Hepatocyte (in vitro differentiated cells): Measurements from ENCODE around the gene ATP6V1B1. TPM values are rescaled to one million over a fixed set of nuclear protein-coding genes. Genes with fewer than 3 reads are reported as not detected.

ENCODE experiments used
- DNase-seq: peaks from one replicate; pipeline ENCODE4 v3.0.0-alpha.2; 2016; ENCODE audit warnings: low spot score
- H2AFZ ChIP-seq: fragments of 200-600 bp; sonication (generic); 2 replicates; pipeline ENCODE4 v1.6.0; 2016; ENCODE audit warnings: antibody characterized with exemption, mild to moderate bottlenecking
- H3K27ac ChIP-seq: fragments of 200-600 bp; sonication (generic); 2 replicates; pipeline ENCODE4 v1.5.1; 2016; ENCODE audit warnings: mild to moderate bottlenecking
- H3K27me3 ChIP-seq: fragments of 200-600 bp; sonication (generic); 2 replicates; pipeline ENCODE4 v1.6.1; 2016
- H3K36me3 ChIP-seq: fragments of 200-600 bp; sonication (generic); replicated peaks from 2 replicates; pipeline ENCODE4 v1.5.1; 2016; ENCODE audit warnings: low read depth; ENCODE audit not compliant: insufficient read depth
- H3K4me1 ChIP-seq: fragments of 200-600 bp; sonication (generic); 2 replicates; pipeline ENCODE4 v1.5.1; 2016; ENCODE audit warnings: mild to moderate bottlenecking, moderate library complexity; ENCODE audit not compliant: insufficient read depth
- H3K4me2 ChIP-seq: fragments of 200-600 bp; sonication (generic); 2 replicates; pipeline ENCODE4 v1.6.0; 2016
- H3K4me3 ChIP-seq: fragments of 200-600 bp; sonication (generic); 2 replicates; pipeline ENCODE4 v1.5.1; 2016; ENCODE audit warnings: mild to moderate bottlenecking
- H3K79me2 ChIP-seq: fragments of 200-600 bp; sonication (generic); 2 replicates; pipeline ENCODE4 v1.6.0; 2017; ENCODE audit warnings: mild to moderate bottlenecking
- H3K9me2 ChIP-seq: fragments of 200-600 bp; sonication (generic); replicated peaks from 2 replicates; pipeline ENCODE4 v1.6.0; 2017; ENCODE audit warnings: mild to moderate bottlenecking; ENCODE audit not compliant: insufficient read depth
- H3K9me3 ChIP-seq: fragments of 200-600 bp; sonication (generic); 2 replicates; pipeline ENCODE4 v1.5.1; 2016; ENCODE audit warnings: low read depth, mild to moderate bottlenecking
- H4K20me1 ChIP-seq: fragments of 200-600 bp; sonication (generic); 2 replicates; pipeline ENCODE4 v1.6.0; 2016; ENCODE audit warnings: mild to moderate bottlenecking; ENCODE audit not compliant: insufficient read depth, poor library complexity, severe bottlenecking
- CTCF ChIP-seq: fragments of 200-600 bp; sonication (generic); IDR thresholded peaks from 2 replicates; pipeline ENCODE4 v1.5.1; 2016; ENCODE audit warnings: antibody characterized with exemption, mild to moderate bottlenecking; ENCODE audit not compliant: poor library complexity
- EZH2 ChIP-seq: fragments of 200-600 bp; sonication (generic); IDR thresholded peaks from 2 replicates; pipeline ENCODE4 v1.6.1; 2016; ENCODE audit warnings: antibody characterized with exemption, mild to moderate bottlenecking, borderline replicate concordance
- EZH2phosphoT487 ChIP-seq: fragments of 200-600 bp; sonication (generic); IDR thresholded peaks from one replicate; pipeline ENCODE4 v1.6.1; 2018; ENCODE audit warnings: antibody characterized with exemption, mild to moderate bottlenecking, low read depth, moderate library complexity; ENCODE audit not compliant: unreplicated experiment, severe bottlenecking
- WGBS: methylation state at CpG from one replicate; pipeline ENCODE4 v1.1.6; 2016; ENCODE audit warnings: low lambda C conversion rate; ENCODE audit errors: missing lambda C conversion rate; 5-methylcytosine and 5-hydroxymethylcytosine counted together
- polyA plus RNA-seq: library from polyadenylated mRNA; unstranded; fragments of >200 nt; fragmentation: Nextera tagmentation; extraction: Ambion mirVana; gene quantifications from 2 replicates; pipeline ENCODE4 v1.2.1, GENCODE V29; 2016
- total RNA-seq: library from RNA; depleted of rRNA; stranded (reverse); fragments of >200 nt; gene quantifications from 2 replicates; pipeline ENCODE4 v1.2.3, GENCODE V29; 2014

ATP6V1B1 gene
- total and polyA plus RNA-seq, 2 experiments from 2014 or later = 1.7 to 2.9 TPM

- 15% methylated on average over 5 of the region's 5 CpGs for WGBS
- no peaks in the 10 kb centered on the region for H3K36me3 ChIP-seq
- H4K20me1 ChIP-seq = no peaks in the 10 kb centered on the region
- peaks cover 100% of the 10 kb centered on the region for H3K27me3 ChIP-seq
- H3K9me2 ChIP-seq = no peaks in the 10 kb centered on the region
- peaks cover 15% of the 10 kb centered on the region for H3K4me1 ChIP-seq
- H3K27ac ChIP-seq = no peak overlapping the region
- H2AFZ ChIP-seq = no peak overlapping the region
- TF ChIP-seq EZH2 (peak; percentile 21), CTCF (no peak)
- DNase-seq = no peak
- H3K79me2 ChIP-seq = no peaks in the 10 kb centered on the region
- no peaks in the 10 kb centered on the region for H3K9me3 ChIP-seq
- H3K4me2 ChIP-seq = peak overlapping the region; percentile 93
- no peak overlapping the region for H3K4me3 ChIP-seq
Measured at GRCh38 chr2:70889716-70890037, 46.0 kb upstream of the ATP6V1B1 start.

GRCh38 chr2:70890469-70891065, 45.1 kb upstream of the ATP6V1B1 start:
- H3K4me1 ChIP-seq = peaks cover 15% of the 10 kb centered on the region
- DNase-seq = no peak
- H3K4me2 ChIP-seq = no peak overlapping the region
- no peaks in the 10 kb centered on the region for H3K9me2 ChIP-seq
- H2AFZ ChIP-seq = no peak overlapping the region
- peaks cover 100% of the 10 kb centered on the region for H3K27me3 ChIP-seq
- no peaks in the 10 kb centered on the region for H3K36me3 ChIP-seq
- no peak overlapping the region for H3K27ac ChIP-seq
- no peaks in the 10 kb centered on the region for H3K79me2 ChIP-seq
- H4K20me1 ChIP-seq = no peaks in the 10 kb centered on the region
- no peaks in the 10 kb centered on the region for H3K9me3 ChIP-seq
- no peak for TF ChIP-seq CTCF
- peak; percentile 15 for TF ChIP-seq EZH2phosphoT487
- H3K4me3 ChIP-seq = no peak overlapping the region
- 57% methylated on average over 5 of the region's 5 CpGs for WGBS

GRCh38 chr2:70891572-70892357, 43.9 kb upstream of the ATP6V1B1 start:
- H3K4me2 ChIP-seq = no peak overlapping the region

More at GRCh38 chr2:70891572-70892357, 43.9 kb upstream of the ATP6V1B1 start:
- no peaks in the 10 kb centered on the region for H3K36me3 ChIP-seq
- H3K9me2 ChIP-seq = no peaks in the 10 kb centered on the region
- H3K27ac ChIP-seq = no peak overlapping the region
- H2AFZ ChIP-seq = no peak overlapping the region
- 38% methylated on average over 9 of the region's 9 CpGs for WGBS
- no peaks in the 10 kb centered on the region for H3K9me3 ChIP-seq
- H3K27me3 ChIP-seq = peaks cover 100% of the 10 kb centered on the region
- H3K4me3 ChIP-seq = no peak overlapping the region
- TF ChIP-seq EZH2 (no peak), CTCF (no peak), EZH2phosphoT487 (no peak)
- H4K20me1 ChIP-seq = no peaks in the 10 kb centered on the region
- H3K79me2 ChIP-seq = no peaks in the 10 kb centered on the region
- peaks cover 15% of the 10 kb centered on the region for H3K4me1 ChIP-seq
- no peak for DNase-seq
